ENCODE data around the gene LGI2.
"Not testable (repeated sequence)": the region's sequence is repeated elsewhere in the genome, so short reads cannot be mapped to it uniquely, and the experiment has no call there.

The LGI2 gene

DNA sequence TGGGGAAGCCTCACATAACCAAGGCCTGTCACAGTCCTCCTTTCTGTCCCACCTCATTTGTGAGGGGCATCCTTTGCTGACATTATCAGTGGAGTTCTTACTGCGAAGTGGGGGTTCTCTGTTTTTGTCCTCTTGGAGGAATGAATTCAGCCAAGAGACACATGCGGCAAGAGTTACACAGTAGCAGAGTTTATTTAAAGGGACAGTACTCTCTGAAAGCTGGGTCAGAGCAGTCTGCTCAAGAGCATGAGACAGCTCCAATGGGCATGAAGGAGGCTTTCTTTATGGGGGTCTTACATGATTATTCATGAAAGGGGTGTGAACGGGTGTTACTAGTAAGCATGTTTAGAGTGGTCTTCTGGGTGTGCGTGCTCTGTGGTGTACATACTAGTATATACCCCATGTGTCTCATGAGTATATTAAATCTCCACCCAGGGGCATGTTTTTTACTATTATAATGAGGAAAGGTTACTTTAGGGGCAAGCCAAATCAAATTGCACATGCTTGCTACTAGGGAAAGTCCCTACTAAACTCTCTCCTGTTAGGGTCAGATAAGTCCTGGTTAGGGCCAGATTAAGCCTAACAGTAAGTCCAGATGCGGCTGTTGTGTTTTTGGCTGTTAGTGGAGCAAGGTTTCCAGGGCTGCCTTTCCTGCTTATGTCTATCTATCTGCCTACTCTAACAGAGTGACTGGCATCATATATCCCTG is 19.8 kb upstream of the LGI2 start:
- DNase-seq (ENCODE audit: low read depth, low spot score), result no peak

DNA sequence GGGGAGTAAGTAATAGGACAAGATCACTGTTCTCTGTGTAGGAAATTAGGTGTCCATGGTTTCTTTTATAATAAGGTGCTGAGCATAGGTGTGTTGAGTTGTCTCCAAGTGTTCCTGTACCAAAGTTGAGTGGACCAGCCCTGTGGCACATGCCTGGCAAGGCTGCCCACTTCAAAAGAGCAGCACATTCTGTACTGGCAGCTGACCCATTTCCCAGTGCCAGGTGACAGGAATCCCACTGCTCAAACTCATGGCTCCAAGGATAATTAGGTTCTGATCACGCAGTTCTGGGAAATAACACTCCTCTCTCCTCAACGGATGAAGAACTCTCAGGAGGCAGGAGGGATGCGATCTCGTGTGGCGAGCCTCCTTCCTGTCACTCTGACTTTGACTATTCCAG is 12.8 kb upstream of the LGI2 start:
- DNase-seq (ENCODE audit: low read depth, low spot score), result no peak

DNA sequence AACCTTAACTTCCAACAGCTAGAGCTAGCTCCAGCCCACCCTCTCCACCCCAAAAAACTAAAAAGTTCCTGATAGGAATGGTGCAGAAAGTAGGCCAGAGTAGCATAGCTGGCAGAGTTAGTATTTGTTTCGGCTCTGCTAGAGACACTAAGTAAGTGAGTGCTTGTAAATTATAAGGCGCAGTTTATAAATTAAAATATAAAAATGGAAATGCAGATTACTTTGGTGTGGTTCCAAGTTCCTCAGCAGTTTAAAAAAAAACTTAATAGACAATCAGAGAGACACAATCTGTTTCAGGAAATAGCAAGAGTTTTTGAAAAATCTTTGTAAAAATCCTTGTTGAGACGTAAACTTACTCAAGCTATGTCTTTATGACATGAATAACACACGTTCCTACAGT is 2.8 kb upstream of the LGI2 start:
- no peak for DNase-seq (ENCODE audit: low read depth, low spot score)

DNA sequence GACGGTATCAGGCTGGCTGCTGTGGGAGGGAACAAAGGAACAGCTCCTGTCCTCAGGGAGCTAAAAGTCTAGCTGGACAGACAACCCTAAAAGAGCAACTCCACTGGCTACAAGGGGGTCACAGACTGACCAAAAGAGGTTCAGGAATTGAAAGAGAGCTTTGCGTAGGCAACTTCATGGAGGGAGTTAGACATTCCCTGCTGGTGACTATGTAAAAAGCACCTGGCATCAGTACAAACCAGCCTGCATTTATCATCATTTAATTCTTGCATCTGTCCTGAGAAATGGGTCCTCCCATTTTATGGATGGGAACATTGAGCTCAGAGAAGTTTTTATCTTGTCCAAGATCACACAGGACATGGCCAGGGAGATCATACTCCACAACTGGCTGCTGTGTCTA is 1.4 kb upstream of the LGI2 start:
- no peak for DNase-seq (ENCODE audit: low read depth, low spot score)

DNA sequence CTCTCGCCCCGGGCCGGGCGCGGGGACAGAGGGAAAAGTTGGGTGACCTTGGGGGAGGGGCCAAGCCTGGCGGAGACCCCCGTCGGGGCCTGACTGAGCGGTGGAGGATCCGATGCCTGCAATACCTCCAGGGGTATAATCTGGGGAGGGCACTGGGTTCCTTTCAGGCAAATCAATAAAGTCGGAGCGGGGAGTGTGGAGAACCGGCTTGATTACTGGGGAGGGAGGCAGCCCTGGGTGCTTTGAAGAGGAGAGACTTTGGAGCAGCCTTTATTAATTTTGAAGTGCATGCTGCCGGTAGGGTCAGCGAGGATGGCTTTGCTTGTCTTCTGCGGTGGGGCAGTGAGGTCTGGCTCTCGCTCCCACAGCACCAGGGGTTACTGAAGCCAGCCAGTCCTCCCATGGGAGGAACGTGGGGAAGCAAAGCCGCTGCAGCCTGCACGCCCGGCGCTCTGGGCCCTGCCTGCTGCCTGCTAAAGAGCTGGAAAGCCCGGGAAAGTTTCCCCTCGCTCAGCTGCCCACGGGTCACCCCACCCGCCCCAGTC is 403 bp upstream of the LGI2 start:
- no peak for DNase-seq (ENCODE audit: low read depth, low spot score)

DNA sequence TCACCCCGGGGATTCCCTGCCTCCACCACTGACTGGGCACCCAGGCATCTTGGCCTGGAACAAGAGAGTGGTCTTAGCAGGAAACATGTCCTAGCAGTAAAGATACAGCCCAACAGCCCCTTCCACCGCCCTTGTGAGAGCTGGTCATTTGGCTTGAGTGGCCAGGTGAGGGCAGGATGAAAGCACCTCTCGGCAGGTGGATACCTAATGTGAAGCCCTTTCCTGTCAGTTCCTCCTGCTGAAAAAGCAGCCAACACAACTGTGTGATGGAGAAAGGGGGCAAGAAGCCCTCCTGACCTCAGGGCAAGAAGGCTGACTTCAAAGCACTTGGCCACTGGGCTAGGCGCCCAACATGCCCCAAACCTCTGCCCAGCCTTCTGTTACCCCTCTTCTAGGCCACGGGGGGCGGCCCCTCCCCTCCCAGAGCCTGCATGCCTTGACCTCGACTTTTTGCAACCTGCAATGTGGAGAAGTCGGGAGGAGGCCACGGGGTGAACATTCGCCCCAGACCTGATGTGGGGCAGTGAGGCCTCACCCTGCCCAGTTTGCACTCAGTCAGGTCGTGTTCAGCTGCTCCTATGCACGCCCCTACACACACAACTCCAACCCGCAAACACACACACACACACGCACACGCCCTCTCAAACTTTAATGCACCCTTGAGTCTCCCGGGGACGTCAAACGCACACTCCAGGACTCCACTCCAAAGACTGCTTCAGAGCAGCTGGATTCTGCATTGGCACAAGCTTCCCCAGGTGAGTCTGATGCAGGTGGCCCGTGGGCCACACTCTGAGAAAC is 1.1 kb downstream of the LGI2 start:
- no peak for DNase-seq (ENCODE audit: low read depth, low spot score)

DNA sequence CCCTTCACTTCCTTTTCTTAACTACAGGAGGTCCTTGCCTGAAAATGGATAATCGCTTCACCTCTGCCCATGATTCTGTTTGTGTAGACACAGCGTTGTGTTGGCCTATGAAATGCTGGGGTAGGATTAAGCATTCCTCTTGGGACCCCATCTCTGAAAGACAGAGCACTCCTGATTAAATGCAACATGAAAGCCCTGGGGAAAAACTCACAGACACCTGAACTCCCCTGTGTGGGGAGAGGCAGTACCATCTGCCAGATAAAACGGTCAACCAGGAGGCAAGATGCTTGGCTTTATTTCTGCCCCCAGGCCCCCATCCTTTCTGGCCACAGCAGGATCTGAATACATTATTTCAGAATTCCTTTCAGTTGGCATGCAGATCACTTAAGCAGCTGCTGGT is 1.9 kb downstream of the LGI2 start:
- DNase-seq (ENCODE audit: low read depth, low spot score), result no peak

DNA sequence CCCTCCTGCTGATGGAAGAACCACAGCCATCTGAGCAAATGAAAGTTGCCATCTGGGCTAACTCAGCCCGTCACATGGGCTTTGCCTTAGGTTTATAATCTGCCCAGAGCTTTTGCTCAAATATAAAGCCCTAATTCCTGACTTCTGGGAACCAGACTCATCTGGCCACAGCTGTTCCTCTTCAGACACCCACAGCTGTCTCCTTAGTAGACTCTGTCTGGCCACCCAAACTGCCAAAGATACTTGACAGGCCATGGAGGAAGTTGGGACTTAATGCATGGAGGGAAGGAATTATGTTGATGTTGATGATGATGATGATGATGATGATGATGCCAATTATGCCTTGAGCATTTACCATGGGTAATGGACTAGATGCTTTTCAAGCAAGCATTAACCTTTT is 8.0 kb downstream of the LGI2 start:
- no peak for DNase-seq (ENCODE audit: low read depth, low spot score)

DNA sequence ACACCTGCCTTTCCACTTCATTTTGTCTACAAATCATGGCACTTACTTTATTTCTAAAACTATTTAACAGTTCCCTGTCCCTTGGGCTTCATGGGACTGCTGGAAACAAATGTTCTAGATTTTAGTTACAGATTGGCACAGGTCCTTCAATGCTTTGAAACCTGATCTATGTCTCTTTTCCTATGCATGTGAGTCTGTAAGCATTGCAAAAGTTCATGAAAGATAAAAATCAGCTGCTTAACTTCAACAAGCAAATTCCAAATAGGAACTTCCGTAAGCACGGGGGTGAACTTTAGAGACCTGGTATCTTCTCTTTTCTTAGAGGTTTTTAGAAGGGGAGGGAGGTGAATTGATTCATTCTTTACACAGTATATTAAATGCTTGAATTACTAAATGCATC is 9.5 kb downstream of the LGI2 start:
- DNase-seq (ENCODE audit: low read depth, low spot score), result no peak

DNA sequence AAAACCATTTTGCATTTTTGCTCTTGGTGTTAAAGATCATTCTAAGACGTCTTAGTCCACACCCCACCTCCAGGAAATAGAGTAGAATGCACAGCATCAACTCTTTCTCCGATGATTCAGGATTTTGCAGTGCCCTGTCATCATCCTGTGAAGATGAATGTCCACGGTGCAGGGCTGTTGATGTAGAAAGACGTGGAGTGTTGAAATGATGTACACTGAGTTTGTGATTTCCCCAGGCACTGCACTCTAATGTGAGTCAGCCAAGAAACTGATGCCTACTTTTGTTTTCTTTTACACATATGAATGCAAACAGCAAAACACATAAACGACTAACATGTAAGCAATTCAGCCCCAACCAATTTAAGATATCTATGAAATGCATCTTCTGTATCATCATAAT is 10.5 kb downstream of the LGI2 start:
- DNase-seq (ENCODE audit: low read depth, low spot score), result no peak

DNA sequence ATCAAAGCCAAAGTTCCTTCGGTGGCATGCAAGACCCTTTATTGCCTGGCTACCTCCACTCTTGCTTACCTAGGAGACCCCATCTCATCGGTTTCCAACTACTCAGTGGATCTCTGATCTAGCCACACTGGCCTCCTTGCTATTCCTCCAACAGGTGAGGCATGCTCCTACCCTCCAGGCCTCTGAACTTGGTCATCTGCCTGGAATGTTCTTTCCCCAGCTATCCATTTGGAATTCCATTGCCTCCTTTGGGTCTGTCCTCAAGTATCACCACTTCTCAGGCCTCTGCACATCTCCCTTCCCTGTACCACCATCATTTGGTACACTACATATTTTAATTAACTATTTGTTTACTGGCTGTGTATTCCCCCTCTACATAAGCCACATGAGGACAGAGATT is 11.2 kb downstream of the LGI2 start:
- no peak for DNase-seq (ENCODE audit: low read depth, low spot score)

DNA sequence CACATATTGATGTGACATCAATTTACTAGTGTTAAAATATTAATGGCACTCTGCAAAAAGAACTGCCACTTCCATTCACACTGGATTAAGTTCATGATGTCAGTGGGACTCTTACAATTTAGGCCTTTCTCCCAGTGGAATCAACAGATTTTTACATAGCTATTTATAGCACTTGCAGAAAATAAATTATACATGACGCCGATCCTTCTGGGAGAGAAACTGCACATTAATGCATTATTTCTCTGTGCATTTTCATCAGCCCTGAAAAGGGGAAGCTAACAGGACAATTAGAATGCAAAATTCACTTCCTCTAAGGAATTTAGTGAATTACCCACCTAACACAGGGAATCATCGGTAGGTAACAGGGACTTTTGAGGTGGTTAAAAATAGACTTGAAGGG is 15.7 kb downstream of the LGI2 start:
- no peak for DNase-seq (ENCODE audit: low read depth, low spot score)

DNA sequence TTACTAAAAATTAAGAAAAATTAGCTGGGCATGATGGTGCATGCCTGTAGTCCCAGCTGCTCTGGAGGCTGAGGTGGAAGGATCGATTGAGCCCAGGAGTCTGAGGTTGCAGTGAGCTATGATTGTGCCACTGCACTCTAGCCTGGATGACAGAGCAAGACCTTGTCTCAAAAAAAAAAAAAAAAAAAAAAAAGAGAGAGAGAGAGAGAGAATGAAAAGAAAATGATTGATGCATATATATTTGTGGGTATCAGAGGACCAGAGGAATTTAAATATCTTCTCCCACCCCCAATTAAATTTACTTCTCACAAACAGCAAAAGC is 16.1 kb downstream of the LGI2 start:
- not testable (repeated sequence) for DNase-seq (ENCODE audit: low read depth, low spot score)

DNA sequence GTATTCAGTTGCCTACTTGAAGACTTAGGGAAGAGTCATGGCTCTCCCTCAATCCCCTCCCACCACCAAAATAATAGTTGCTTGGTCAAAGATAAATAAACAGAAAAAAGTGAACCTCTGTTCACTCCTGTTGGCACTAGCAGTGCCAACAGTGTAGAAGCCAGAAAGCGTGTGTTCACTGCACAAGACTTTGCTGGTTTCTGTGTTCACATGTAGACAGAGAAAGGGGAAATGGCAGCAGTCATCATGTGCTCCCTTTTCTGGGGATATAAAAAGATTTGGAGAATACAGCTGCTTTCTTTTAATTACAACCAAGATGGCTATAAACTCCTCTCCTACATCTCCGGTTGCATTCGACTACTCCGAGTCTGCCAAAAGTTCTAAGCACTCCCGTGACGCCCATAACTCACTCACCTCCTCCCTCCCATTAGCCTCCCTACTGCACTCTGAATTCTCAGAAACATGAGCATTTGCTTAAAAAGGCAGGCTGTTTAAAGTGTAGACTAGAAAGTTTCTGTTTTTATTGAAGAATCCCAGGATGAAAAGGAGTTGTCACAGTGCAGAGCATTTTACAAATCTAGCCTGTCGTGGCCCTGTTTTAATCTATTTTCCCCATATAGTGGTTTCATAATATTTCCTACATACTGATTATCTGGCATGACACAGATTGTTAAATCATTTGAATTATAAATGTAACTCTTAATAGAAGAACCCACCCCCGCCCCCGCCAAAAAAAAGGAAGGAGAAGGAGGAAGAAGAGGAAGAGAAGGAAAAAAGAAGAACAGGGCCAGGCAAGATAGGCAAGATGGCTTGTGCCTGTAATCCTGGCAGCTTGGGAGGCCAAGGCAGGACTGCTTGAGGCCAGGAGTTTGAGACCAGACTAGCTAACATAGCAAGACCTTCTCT is 16.7 kb downstream of the LGI2 start:
- no peak for DNase-seq (ENCODE audit: low read depth, low spot score)

DNA sequence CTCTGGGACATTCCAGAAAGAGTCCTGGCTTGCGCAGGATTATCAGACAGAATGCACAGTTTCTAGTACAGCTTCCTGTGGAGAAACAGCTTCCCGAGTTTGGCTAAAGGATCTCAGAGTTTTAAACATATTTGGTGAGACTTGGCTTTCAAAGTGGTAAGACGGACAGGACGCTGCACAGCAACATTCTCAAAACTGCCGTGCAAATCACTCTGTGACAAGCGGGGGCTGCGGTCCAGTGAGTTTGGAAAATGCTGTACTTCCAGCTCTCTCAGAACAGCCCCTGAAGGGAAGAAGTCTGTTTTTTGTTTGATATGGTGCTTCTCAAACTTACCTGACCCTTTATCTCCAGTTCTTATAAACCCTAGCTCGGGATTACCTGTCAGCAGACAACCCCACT is 18.1 kb downstream of the LGI2 start:
- DNase-seq (ENCODE audit: low read depth, low spot score), result no peak

DNA sequence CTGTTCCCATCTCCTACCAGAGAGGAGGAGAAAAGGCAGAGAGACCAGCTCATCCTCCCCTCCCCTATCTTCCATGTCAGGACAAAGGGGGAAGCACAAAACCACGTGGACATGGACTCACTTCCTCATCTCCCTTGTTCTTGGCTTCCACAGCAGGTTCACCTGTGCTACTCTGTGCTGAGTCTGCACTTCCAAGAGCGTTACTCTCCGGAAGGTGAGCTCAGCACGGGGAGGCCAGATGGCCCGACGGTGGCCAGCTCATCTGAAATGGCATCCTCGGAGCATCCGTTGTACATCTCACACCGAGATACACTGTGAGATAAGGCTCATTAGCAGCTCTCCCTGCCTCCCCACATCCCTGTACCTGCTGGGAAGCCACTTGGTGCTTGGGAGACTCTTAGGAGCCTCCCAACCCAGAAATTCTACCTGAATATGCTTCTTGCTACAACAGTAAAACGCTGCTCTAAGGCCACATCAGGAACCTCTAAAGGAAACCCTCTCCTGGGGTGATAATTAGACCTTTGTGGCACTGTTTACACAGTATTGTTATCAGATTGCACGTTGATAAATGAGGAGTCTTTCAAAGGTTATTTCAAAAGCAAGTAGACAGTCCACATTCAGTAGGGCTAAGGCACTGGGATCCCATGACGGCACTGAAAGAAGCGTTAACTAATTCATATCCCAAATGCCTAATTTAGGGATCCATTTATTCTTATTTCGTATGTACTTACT is 19.4 kb downstream of the LGI2 start:
- no peak for DNase-seq (ENCODE audit: low read depth, low spot score)

DNA sequence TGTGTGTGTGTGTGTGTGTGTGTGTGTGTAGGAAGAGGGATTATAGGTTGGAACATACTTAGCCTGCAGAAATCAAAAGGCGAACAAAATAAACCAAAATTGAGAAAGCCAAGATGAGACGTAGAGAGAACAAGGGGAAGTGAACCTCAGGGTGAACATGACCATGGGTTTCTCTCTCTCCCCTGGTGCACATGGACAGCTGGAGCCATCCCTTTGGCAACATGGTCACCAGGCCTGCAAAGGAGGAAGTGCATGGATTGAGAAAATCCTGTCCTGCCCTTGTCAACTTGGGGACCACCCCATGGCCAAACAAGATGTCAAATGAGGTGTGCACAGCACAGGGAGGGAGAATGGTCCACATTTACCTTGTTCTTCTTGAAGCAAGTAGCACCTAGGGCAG is 23.1 kb downstream of the LGI2 start:
- no peak for DNase-seq (ENCODE audit: low read depth, low spot score)

DNA sequence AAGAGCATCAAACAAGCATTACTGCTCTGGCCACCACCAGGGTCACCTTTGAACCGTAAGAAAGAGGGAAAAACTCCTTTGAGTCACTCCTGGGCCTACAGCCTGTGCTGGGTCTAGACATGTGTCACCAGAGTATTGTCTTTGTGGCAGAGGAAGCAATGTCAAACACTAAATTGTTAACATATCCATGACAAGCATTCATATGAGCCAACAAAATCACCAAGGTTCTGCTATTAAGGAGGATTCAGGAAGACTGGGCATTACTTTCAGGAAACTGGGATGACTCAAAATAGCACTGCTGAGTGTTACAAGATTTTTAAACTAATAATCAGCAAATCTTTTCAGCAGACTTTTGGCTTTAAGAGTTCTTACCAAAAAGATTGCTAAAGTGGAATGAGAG is 28.1 kb downstream of the LGI2 start:
- DNase-seq (ENCODE audit: low read depth, low spot score), result no peak

DNA sequence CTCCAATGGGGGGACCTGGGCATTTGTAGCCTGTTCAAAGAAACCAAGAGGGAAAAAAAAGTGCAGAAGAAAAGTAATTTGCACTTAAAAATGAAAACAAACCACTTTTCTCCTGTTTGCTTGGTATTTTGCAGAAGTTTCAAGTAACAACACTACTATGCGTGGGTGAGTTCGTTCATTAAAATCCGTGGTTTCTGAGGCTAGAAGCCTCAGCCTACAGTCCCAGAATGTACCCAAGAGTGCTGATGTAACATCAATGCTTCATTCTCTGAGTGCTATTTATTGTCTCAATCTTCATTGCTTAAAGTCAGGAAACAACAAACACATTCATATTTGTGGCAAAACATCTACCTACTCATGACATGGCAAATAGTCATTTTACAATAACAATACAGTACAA is 29.2 kb downstream of the LGI2 start:
- DNase-seq (ENCODE audit: low read depth, low spot score), result no peak

DNA sequence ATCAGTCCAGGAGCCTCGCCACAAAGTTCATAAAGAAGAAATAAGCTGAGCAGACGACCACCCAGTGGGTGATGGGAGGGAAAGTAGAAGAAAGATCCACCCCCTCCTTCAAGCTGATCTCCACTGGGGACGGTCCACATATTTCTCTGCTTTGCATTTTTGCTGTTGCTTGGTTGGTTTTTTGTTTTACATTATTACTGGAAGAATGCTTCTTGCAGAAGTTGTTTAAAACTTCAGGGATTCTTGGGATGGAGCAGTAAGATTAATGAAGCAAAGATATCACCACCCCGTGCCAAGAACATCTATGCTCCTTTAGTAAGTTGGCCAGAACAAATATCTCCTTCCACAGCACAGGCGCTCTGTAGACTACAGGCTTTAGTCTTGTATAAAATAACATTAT is 30.1 kb downstream of the LGI2 start:
- no peak for DNase-seq (ENCODE audit: low read depth, low spot score)

DNA sequence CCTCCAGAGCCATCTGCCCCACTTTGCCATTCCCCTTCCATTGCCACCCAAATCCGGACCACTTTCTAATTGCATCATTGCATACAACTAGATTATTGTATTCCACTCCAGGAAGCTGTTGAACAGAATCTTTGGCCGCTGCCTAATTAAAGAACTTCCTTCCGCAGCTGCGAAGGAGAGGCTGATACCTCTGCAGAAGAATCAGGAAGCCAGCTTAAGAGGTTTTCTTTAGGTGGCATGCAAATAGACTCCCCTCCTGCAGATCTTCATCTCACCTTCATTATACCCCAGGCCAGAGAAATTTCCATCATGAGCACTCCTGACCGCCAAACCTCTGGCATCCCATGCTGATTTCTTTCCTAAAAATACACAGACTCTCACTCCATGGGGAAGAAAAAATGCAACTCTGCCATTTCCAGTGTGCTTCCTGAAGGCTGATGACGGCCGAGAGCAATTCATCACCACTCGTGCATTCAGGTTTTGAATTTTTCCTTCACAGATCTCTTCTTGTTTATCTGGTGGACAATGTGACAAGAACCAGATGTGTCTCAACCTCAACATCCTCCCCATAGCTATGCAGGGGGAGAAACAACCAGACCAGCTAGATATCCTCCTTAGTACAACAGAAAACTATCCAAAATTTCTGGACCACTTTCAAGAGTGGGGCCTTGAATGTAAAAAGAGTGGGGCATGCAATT is 31.2 kb downstream of the LGI2 start:
- no peak for DNase-seq (ENCODE audit: low read depth, low spot score)

All from activated naive CD8-positive, alpha-beta T cell treated with anti-CD3 and anti-CD28 coated beads, Interleukin-2, amount 50 U/mL, for 16 hours (primary cell).